Fibroblast of skin of right biceps (primary cell): Measurements from ENCODE around the gene DLGAP3.
"Not testable (repeated sequence)": the region's sequence is repeated elsewhere in the genome, so short reads cannot be mapped to it uniquely, and the experiment has no call there.

ENCODE experiments used
- DNase-seq: peaks from one replicate; pipeline ENCODE4 v3.0.0-alpha.2; 2013

Gene DLGAP3

GRCh38 chr1:34828611-34829010 is 100.8 kb downstream of the DLGAP3 start:
- DNase-seq: no peak

DNA sequence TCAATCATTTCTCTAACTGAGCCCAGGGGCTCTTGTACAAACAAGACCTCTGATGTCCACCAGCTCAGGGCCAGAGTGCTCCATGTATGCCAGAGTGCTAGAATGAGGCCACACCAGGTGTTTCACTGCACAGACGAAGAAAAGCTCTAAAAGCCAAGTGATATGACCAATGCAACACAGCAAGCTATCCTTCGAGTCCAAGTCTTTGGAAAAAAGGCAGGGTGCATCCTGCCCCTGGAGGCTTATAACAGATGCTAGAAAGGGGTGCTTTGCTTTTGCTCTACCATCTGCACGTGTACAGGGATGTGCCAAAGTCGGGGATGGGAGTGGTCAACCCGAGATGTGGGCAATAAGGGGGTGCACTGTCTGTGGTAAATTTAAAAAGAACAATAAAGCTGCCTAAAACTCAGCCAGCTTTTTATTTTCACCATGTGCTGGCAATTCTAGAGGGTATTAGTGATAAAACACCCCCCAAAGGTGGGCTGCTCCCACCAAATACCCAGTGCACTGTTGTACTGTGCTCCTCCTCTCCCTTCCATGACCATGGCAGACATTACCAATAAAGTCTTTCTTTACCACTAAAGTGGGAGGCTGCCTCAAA is 102.0 kb downstream of the DLGAP3 start:
- DNase-seq: no peak

GRCh38 chr1:34825455-34826091 is 103.9 kb downstream of the DLGAP3 start:
- DNase-seq: no peak

DNA sequence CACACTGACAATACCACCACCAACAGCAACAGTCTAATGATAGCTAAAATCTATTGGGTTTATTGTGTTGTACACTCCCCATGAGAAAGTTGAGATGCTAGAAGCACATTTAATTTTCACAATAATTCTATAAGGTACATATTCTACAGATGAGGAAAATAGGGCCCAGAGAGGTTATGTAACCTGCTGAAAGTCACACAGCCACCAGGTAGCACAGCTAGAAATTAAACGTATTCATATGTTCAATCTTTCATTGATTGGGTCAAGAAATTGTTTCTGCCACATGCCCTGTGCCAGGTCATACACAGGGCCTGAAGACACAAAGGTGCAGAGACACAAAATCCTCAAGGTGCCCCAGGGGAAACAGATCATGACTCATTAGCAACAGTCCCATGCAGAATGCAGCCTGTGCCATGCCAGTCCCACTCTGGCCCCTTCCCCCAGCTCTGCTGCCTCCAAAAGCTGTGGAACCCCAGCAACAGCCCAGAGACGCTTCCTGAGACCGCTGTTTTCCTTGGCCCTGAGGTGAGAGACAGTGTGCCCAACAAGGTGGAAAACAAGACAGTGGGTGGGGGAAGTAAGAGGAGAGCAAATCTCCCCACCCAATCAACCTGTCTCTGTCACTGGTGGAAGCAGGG is 104.5 kb downstream of the DLGAP3 start:
- no peak for DNase-seq

DNA sequence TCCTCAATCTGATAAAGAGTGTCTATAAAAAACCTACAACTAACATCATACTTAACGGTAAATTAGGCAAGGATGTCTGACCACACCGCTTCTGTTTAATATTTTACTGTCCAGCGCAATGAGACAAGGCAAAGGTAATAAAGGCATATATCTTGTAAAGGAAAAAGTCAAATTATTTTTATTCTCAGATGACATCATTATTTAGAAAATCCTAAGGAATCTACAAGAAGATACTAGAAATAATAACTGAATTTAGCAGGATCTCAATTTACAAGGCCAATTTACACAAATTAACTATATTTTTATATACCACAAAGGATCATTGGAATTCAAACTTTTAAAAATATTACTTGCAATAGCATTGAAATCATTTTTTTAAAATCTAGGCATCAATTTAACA is 107.2 kb downstream of the DLGAP3 start:
- DNase-seq: no peak

DNA sequence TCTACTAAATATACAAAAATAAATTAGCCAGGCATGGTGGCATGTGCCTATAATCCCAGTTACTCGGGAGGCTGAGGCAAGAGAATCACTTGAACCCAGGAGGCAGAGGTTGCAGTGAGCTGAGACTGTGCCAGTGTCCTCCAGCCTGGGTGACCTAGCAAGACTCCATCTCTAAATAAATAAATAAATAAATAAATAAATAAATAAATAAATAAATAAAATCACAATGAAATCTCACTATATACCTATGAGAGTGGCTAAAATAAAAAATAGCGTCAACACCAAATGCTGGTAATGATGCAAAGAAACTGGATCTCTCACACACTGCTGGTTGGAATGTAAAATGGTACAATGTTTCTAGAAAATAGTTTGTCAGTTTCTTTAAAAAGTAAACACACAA is 110.6 kb downstream of the DLGAP3 start:
- not testable (repeated sequence) for DNase-seq

DNA sequence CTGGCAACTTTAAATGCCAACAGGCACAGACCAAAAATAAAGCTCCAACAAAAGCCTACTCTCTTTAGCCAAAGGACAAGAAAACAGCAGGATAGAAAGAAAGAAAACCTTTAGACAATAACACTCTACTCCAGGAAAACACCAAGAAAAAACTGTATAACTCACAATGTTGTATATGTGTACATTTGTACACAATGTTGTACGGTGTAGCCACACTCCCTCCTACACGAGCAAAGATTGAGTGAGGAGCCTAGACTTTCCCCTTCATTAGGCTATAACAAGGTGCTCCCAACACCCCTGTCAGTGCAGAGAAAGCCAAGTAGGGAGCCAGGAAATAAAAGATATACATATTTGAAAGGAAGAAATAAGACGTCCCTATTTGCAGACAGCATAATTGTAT is 112.7 kb downstream of the DLGAP3 start:
- DNase-seq: no peak

- no peak for DNase-seq
These were observed 113.1 kb downstream of the DLGAP3 start for GRCh38 chr1:34816332-34816731.
